T-helper 1 cell (primary cell): Measurements from ENCODE around the gene KCNJ15.
"Not testable (repeated sequence)": the region's sequence is repeated elsewhere in the genome, so short reads cannot be mapped to it uniquely, and the experiment has no call there.

ENCODE experiments used
- DNase-seq, 5 donors: peaks; one replicate each; pipeline ENCODE4 v3.0.0-alpha.2; 2012 to 2020

KCNJ15 gene

GRCh38 chr21:38244885-38245869, 11.6 kb upstream of the KCNJ15 start:
- peak in 4 of 5 donors; percentile 25 to 72 (median 32) for DNase-seq

GRCh38 chr21:38246511-38246910, 10.3 kb upstream of the KCNJ15 start:
- DNase-seq = no peak

DNA sequence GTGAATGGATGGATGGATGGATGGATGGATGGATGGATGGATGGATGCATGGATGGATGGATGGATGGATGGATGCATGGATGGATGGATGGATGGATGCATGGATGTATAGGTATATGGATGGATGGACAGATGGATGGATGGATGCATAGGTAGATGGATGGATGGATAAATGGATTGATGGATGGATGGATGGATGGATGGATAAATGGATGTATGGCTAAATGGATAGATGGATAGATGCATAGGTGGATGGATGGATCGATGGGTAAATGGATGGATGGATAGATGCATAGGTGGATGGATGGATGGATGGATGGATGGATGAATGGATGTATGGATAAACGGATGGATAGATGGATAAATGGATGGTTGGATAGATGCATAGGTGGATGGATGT, 9.7 kb upstream of the KCNJ15 start:
- not testable (repeated sequence) for DNase-seq

DNA sequence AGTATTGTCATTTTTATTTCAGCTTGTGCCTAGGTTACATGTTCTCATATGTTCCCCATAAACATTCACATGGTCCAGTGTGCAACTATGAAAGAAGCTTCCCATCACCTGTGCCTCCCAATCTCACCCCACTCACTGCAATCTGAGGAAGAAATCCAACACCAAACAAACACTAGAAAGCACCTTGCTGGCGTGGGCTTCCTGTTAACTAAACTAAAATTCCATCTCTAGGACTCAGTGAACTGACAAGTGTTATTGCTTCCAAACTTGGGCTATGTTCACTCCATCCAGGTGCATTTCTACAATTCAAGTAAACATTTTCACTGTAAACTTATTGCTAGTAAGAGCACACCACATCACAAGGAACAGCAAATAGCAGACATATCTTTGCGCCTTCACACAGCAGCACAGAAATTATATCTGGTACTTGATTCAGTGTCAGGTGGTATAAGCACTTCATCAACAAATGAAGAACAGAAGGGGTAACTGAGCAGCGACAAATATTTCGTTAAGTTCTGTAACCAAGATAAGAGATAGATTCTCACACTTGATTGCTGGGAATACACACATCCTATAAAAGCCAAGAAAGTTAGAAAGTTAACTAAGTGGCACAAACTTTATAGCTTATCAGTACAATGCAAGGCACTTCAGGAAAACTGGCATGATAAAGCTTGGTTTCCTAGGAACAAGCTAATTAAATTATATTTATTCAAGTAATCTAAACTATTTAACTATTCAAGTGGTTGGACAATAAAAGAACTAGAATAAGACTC, 8.9 kb upstream of the KCNJ15 start:
- DNase-seq = no peak

DNA sequence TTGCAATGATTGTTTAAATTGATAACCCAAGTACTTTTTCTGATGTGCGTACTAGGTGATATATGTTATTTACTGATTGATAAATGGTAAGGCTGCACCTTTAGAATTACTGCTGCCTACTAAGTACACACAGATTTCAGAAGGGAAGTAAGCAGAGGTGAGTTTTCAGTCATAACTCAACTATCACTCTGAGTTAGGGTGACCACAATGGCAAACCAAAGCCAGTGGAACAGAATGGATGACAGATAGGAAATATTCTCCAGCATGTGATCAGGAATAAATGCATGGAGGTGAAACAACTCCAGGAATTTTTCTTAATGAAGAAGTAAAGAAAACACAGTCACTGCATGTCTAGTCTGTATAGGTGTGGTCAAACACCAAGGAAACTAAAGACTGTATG, 7.5 kb upstream of the KCNJ15 start:
- peak in 1 of 5 donors; percentile 3 for DNase-seq

DNA sequence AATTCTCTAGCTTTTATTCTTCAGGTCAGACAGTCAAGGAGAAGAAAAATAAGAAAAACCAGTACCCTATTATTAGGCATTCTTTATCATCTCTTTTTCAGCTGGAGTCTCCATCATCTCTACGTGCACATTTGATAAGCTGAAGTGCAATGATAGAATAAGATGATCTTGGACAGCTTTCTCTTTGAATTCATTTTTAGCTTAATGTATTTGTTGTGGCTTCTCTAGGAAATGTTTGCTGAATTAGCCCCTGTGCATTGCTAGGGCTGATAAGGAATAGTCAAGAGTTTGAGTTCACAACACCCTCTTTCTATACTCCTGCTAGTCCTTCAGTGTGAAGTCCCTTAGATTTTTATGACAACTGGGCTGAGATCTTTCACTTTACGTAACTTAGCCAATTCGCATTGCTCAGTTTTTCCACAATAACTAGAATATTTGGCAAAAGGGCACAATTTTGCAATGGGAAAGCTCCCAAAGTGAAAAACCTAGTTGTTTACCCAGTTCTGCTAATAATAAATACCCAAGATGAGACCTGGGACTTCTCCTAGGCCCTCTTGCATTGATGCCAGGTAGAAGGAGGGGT, 7.0 kb upstream of the KCNJ15 start:
- no peak for DNase-seq

DNA sequence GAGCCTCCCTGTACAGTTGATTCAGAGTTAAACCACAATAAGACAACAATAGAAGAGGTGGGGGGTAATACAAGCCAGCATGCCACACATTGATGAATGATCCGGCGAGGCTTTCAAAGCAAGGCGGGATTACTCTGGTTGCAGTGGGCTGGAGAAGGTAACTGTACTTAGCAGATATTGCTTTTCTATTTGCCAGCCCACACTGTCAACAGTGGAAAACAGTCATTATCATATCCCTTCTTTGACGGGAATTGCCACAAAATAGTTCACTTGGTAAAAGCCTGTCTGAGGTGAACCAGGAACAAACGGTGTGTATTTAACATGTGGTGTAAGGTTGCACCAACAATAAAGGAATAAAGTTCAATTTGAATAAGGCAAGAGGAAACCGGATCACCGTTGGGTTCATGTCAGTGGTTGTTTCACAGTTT, 5.8 kb upstream of the KCNJ15 start:
- DNase-seq = no peak

DNA sequence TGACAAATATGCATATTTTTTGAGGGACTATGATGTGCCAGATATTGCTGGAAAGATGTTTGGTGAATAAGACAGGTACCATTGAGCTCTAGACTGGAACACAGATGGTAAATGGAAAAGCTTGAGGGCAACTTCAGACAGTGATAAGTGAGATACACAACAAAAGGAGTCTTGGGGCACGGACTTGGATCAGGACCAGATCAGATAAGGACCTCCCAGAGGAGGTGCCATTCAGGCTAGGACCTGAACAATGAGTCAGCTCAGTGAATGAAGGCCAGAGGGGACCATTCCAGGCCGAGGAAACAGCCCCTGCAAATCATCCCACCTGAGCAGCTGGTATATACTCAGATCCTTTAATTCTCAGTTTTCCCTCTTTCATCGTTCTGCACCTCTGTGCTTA, 1.8 kb upstream of the KCNJ15 start:
- DNase-seq = no peak

- DNase-seq = no peak
Observed at GRCh38 chr21:38255571-38256117, 1.1 kb upstream of the KCNJ15 start.

DNA sequence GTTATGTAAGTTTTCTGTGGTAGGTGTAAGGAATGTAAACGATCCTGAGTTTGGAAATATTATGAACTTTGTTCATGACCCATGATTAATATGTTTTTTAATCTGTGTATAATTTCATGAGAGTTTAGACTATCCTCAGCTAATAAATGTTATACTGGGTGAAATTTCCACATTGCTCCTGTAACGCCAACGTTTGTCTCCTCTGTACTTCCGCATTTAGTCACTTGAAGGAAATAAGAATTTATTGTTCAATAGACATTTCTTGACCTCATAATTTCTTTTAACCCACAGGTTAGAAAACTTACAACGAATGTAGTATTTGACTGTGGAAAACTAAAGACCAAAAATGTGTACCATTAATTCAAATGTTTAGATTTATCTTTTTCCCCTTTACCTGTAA, 876 bp downstream of the KCNJ15 start:
- no peak for DNase-seq

DNA sequence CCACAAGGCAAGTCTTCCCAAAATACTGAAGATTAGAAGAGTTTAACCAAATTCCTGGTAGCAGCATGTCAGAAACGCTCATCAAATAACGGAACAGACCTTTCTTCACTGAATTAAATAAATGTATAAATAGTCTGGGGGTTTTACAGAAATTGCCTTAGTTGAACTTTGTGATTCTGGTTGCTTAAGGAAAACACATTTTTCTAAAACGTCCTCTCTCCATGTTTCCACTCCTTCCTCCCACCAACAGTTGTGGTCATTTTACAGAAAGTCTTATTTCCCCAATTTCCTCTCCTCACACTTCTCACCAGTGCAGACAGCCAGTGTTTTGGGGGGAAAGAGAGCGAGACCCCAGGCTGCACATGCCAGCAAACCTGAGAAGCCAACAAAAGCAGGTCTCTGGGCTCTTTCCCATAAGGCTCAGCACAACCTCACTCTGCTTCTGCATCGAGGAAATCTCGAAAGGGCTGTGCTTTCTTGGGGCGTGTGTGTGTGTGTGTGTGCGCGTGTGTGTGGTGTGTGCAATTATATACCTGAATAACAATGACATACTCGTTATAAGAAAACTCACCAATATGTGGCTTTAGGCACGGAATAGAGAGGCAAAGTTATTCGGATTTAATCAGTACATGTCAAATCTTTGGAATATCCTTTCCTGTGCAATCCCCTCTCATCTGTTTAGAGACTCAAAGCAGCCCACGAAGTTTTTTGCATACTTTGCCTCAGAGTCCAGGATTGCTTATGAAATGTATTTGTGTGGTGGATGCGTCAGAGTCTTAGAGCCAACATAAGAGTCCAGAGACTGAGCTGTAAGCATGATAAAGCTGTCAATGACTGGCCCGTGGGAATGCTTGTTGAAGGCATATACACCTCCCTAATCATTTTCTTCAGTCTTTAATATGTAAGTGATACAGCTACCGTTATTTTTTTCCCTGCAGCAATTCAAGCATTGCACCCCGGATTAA, 2.0 kb downstream of the KCNJ15 start:
- no peak for DNase-seq

DNA sequence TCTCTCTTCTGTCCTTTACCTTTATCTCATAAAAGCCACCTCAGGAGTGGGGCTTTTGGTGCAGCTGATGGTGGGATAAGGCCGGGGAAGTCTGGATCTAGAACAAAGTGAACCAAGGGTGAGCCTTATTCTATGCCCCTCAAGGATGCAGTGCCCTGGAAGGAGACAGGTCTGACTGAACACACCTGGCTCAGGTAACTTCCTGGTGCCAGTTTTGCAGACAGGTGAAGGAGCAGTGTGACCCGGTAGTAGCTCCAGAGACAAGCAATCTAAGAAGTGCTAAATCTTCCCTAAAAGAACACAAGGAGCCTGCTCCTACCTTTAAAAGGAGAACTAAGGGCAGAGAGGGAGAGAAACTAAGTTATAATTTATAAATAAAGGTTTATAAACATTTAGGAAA, 2.9 kb downstream of the KCNJ15 start:
- no peak for DNase-seq

GRCh38 chr21:38260426-38260825, 3.6 kb downstream of the KCNJ15 start:
- DNase-seq = no peak

GRCh38 chr21:38261851-38262250, 5.1 kb downstream of the KCNJ15 start:
- DNase-seq = no peak

- no peak for DNase-seq
Observed at GRCh38 chr21:38263493-38263892, 6.7 kb downstream of the KCNJ15 start.

DNA sequence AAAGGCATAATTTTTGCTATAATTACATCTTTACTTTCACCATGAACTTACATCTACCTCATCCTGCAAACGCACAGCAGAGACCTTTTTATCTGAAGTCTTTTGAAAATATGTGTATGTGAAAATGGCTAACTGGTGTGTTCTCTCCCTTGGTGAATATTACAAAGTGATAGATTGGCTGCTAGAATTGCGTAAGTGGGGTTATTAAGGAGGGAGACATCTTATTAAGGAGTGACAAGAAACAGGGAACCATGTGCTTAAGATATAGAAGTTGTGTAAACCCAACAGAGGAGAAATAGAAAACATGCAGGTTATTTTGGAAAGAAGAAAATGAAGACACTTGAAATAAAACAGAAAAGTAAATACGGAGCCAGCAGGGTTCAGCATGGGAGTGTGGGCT, 7.8 kb downstream of the KCNJ15 start:
- no peak for DNase-seq

DNA sequence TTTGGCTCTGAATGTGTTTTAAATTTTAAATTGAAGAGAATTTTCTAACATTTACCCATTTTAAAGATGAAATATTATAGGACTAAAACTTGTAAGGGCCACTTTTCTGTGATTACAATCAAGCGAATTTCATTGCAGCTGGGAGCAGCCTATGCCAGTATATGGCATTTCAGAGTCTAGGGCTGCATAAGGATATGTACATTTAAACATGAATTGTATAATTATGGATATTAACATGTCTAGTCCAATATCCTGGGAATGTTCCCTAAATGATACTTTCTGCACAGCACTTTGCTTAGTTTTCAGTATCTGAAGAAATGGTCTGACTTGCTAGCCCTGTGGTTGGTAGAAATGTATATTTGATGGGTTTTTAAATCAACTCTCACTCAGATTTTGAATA, 8.4 kb downstream of the KCNJ15 start:
- no peak for DNase-seq

GRCh38 chr21:38266732-38267131, 9.9 kb downstream of the KCNJ15 start:
- DNase-seq = no peak

DNA sequence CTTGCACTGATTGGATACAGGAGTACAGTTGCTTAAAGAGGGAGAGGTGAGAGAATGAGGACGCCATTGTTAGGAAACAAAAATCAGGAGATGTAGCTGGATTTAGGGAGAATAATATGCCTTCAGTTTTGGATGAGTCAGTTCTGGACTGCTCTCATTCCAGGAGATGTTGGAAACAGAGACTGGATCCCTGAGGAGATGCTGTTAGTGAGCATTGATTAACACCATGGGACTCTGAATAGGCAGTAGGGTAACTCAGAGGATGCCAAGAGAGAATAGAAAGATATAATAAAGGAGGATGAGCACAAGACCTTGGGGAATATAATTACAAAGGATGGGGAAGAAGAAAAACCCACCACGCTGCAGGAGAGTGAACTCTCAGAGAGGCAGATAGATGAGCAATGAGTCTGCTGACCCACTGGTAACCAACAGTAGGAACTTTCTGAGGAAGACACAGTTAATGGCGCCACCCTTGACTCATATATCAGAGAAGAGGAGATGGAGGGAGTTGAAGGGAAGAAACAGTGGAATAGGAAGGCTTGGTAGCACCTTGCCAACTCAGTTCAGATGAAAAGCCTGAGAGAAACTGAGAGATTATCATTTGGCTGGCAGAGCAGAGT, 10.5 kb downstream of the KCNJ15 start:
- no peak for DNase-seq

DNA sequence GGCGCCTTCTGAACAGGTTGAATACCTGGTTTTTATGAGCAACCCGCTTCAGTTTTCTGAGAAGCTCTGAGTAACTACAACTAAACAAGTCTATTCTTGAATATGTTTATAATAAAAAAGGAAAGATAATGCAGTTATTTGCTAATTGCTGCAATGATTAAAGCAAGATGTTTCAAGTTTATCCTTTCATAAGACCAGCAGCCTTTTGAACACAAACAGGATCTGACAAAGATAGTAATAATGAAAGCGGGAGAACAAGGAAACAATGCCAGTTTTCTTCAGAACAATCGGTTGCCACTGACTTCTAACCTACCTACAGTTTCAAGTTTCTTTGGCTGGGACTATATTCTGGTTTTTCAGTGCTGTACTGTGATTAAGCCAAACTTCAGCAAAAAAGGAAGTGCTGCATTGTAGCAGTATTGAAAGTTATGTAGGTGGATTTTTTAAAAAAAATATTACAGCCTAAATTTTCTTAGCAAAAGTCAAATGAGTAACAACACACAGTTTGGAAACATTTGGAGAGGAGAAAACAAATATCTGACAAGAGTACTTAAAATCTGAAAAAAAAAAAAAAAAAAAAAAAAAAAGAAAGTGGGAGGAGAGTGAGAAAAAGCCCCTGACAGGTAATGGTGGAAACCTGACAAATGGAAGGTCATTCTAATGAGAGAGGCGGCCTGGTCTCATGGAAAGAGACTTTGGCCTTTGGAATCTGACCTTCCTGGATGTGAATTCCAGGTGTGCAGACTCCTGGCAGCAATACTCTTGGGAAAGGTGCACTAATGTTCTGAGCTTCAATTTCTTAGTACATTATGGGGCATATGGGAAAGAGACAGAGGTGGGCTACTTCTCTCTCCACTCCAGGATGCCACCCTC, 11.4 kb downstream of the KCNJ15 start:
- DNase-seq = no peak
